ENCODE measurements around the gene MBD5.

MBD5 gene

DNA sequence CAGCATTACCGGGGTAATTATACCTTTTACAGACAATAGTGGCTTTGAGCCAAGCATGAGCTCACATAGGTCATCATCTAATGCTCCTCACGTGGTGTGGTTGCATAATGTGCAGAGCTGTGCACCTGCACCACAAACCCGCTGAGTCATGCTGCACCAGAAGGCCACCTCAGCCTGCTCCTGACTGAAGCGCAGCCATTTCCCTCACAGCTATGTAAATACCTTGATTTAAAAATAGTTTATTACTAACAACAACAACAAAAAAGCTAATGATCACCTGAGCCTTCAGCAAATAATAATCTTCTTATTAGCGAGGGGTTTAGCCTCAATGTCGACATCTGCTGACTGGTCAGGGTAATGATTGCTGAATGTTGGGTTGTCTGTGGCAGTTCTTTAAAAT, 238.8 kb downstream of the MBD5 start:
- Histone ChIP-seq H3K4me1 (ENCODE audit: control insufficient read depth in 1 of 2, insufficient read depth in 2 of 2, low read length in 2 of 2) (no peaks in the 10 kb centered on the region), H3K27ac (ENCODE audit: low read length) (no peak overlapping the region), H3K27me3 (ENCODE audit: low read depth, low read length) (no peaks in the 10 kb centered on the region), H3K36me3 (ENCODE audit: control insufficient read depth in 1 of 2, insufficient read depth in 2 of 2, low read length in 2 of 2) (peaks cover 0 to 14% of the 10 kb centered on the region in 2 donors), H3K4me3 (ENCODE audit: low read depth in 1 of 2, low read length in 2 of 2) (no peak overlapping the region), H3K9me3 (ENCODE audit: control insufficient read depth in 1 of 2, low read length in 2 of 2) (no peaks in the 10 kb centered on the region)

DNA sequence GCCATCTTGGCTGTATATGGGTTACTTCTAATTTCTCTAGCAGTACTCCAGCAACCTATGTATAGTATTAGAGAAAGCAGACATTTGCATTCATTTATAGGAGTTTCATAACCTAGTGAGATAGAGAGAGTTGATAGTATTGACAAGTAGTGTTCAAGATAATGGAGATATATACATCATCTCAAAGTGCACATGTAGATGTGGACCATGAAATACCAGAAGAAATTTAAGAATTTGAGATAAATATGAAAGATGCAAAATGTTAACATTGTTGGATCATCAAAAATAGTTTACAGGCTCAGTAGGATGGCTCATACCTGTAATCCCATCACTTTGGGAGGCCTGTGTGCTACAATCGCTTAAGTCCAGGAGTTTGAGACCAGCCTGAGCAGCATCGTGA, 243.0 kb downstream of the MBD5 start:
- no peak overlapping the region for H3K4me3 ChIP-seq (ENCODE audit: low read depth in 1 of 2, low read length in 2 of 2)

DNA sequence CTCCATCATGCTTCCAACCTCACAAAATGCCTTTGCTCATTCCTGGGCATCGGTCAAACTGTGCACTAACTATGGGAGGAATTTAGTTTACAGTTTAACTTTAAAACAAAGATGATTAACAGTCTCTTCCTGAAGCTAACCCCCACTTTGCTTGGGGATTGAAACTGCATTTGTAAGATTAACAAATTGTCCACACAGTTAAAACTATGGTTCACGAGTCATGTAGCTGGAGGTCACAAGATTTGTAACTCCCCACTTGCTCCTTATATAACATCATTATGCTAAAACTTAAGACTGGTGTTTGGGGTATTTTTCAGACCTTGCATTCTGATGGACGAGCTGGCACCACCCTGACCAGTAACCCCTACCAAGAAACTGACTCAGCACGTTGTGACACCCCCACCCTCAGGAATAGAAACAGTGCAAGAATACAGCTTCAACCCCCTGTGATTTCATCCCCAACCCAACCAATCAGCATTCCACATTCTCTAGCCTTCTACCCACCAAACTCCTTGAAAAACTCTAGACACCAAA, 252.3 kb downstream of the MBD5 start:
- no peak overlapping the region for H3K27ac ChIP-seq (ENCODE audit: low read length)
- no peak overlapping the region for H3K4me3 ChIP-seq (ENCODE audit: low read depth in 1 of 2, low read length in 2 of 2)
- H3K9me3 ChIP-seq (ENCODE audit: control insufficient read depth in 1 of 2, low read length in 2 of 2) = no peaks in the 10 kb centered on the region
- H3K27me3 ChIP-seq (ENCODE audit: low read depth, low read length) = no peaks in the 10 kb centered on the region
- H3K4me1 ChIP-seq (ENCODE audit: control insufficient read depth in 1 of 2, insufficient read depth in 2 of 2, low read length in 2 of 2) = peaks cover 0 to 3% of the 10 kb centered on the region in 2 donors
- no peaks in the 10 kb centered on the region for H3K36me3 ChIP-seq (ENCODE audit: control insufficient read depth in 1 of 2, insufficient read depth in 2 of 2, low read length in 2 of 2)

More for the DNA sequence above, 243.0 kb downstream of the MBD5 start:
- H3K36me3 ChIP-seq (ENCODE audit: control insufficient read depth in 1 of 2, insufficient read depth in 2 of 2, low read length in 2 of 2) = peaks cover 0 to under 1% of the 10 kb centered on the region in 2 donors
- no peaks in the 10 kb centered on the region for H3K9me3 ChIP-seq (ENCODE audit: control insufficient read depth in 1 of 2, low read length in 2 of 2)
- H3K4me1 ChIP-seq (ENCODE audit: control insufficient read depth in 1 of 2, insufficient read depth in 2 of 2, low read length in 2 of 2) = no peaks in the 10 kb centered on the region
- H3K27ac ChIP-seq (ENCODE audit: low read length) = no peak overlapping the region
- no peaks in the 10 kb centered on the region for H3K27me3 ChIP-seq (ENCODE audit: low read depth, low read length)

DNA sequence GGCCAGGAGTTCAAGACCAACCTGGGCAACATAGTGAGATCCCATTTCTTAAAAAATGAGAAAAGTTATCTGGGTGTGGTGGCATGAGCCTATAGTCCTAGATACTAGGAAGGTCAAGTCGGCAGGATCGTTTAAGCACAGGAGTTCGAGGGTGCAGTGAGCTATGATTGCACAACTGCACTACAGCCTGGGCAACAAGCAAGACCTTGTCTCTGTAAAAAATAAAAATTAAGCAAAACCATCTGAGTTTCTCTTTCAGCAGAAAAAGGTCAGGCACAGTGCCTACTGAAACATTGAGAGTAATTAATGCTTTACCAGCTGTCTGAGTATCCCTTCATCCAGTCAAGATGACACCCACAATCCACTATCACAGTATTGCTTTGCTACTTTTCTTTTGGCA, 258.3 kb downstream of the MBD5 start:
- Histone ChIP-seq H3K27me3 (ENCODE audit: low read depth, low read length) (no peaks in the 10 kb centered on the region), H3K9me3 (ENCODE audit: control insufficient read depth in 1 of 2, low read length in 2 of 2) (no peaks in the 10 kb centered on the region), H3K27ac (ENCODE audit: low read length) (no peak overlapping the region), H3K36me3 (ENCODE audit: control insufficient read depth in 1 of 2, insufficient read depth in 2 of 2, low read length in 2 of 2) (no peaks in the 10 kb centered on the region), H3K4me3 (ENCODE audit: low read depth in 1 of 2, low read length in 2 of 2) (no peak overlapping the region), H3K4me1 (ENCODE audit: control insufficient read depth in 1 of 2, insufficient read depth in 2 of 2, low read length in 2 of 2) (no peaks in the 10 kb centered on the region)

- Histone ChIP-seq H3K36me3 (ENCODE audit: control insufficient read depth in 1 of 2, insufficient read depth in 2 of 2, low read length in 2 of 2) (no peaks in the 10 kb centered on the region), H3K4me1 (ENCODE audit: control insufficient read depth in 1 of 2, insufficient read depth in 2 of 2, low read length in 2 of 2) (no peaks in the 10 kb centered on the region), H3K27ac (ENCODE audit: low read length) (no peak overlapping the region), H3K9me3 (ENCODE audit: control insufficient read depth in 1 of 2, low read length in 2 of 2) (no peaks in the 10 kb centered on the region), H3K4me3 (ENCODE audit: low read depth in 1 of 2, low read length in 2 of 2) (no peak overlapping the region), H3K27me3 (ENCODE audit: low read depth, low read length) (no peaks in the 10 kb centered on the region)
These were observed 261.3 kb downstream of the MBD5 start for GRCh38 chr2:148282201-148282600.

- no peaks in the 10 kb centered on the region for H3K4me1 ChIP-seq (ENCODE audit: control insufficient read depth in 1 of 2, insufficient read depth in 2 of 2, low read length in 2 of 2)
These were observed 271.5 kb downstream of the MBD5 start for GRCh38 chr2:148292431-148292830.

GRCh38 chr2:148298196-148298595, 277.3 kb downstream of the MBD5 start:
- Histone ChIP-seq H3K4me3 (ENCODE audit: low read depth in 1 of 2, low read length in 2 of 2) (no peak overlapping the region), H3K27me3 (ENCODE audit: low read depth, low read length) (no peaks in the 10 kb centered on the region), H3K27ac (ENCODE audit: low read length) (no peak overlapping the region), H3K9me3 (ENCODE audit: control insufficient read depth in 1 of 2, low read length in 2 of 2) (no peaks in the 10 kb centered on the region), H3K36me3 (ENCODE audit: control insufficient read depth in 1 of 2, insufficient read depth in 2 of 2, low read length in 2 of 2) (no peaks in the 10 kb centered on the region), H3K4me1 (ENCODE audit: control insufficient read depth in 1 of 2, insufficient read depth in 2 of 2, low read length in 2 of 2) (peaks cover 0 to 5% of the 10 kb centered on the region in 2 donors)

More at GRCh38 chr2:148292431-148292830, 271.5 kb downstream of the MBD5 start:
- H3K9me3 ChIP-seq (ENCODE audit: control insufficient read depth in 1 of 2, low read length in 2 of 2) = no peaks in the 10 kb centered on the region
- H3K4me3 ChIP-seq (ENCODE audit: low read depth in 1 of 2, low read length in 2 of 2) = no peak overlapping the region
- H3K36me3 ChIP-seq (ENCODE audit: control insufficient read depth in 1 of 2, insufficient read depth in 2 of 2, low read length in 2 of 2) = no peaks in the 10 kb centered on the region
- H3K27me3 ChIP-seq (ENCODE audit: low read depth, low read length) = no peaks in the 10 kb centered on the region
- no peak overlapping the region for H3K27ac ChIP-seq (ENCODE audit: low read length)

GRCh38 chr2:148299616-148300015, 278.7 kb downstream of the MBD5 start:
- H3K4me3 ChIP-seq (ENCODE audit: low read depth in 1 of 2, low read length in 2 of 2) = no peak overlapping the region
- H3K9me3 ChIP-seq (ENCODE audit: control insufficient read depth in 1 of 2, low read length in 2 of 2) = no peaks in the 10 kb centered on the region
- peaks cover 0 to 5% of the 10 kb centered on the region in 2 donors for H3K4me1 ChIP-seq (ENCODE audit: control insufficient read depth in 1 of 2, insufficient read depth in 2 of 2, low read length in 2 of 2)
- no peaks in the 10 kb centered on the region for H3K27me3 ChIP-seq (ENCODE audit: low read depth, low read length)
- no peaks in the 10 kb centered on the region for H3K36me3 ChIP-seq (ENCODE audit: control insufficient read depth in 1 of 2, insufficient read depth in 2 of 2, low read length in 2 of 2)
- H3K27ac ChIP-seq (ENCODE audit: low read length) = no peak overlapping the region

GRCh38 chr2:148300544-148300943, 279.7 kb downstream of the MBD5 start:
- no peak overlapping the region for H3K27ac ChIP-seq (ENCODE audit: low read length)
- no peaks in the 10 kb centered on the region for H3K36me3 ChIP-seq (ENCODE audit: control insufficient read depth in 1 of 2, insufficient read depth in 2 of 2, low read length in 2 of 2)
- H3K27me3 ChIP-seq (ENCODE audit: low read depth, low read length) = no peaks in the 10 kb centered on the region
- no peak overlapping the region for H3K4me3 ChIP-seq (ENCODE audit: low read depth in 1 of 2, low read length in 2 of 2)
- H3K4me1 ChIP-seq (ENCODE audit: control insufficient read depth in 1 of 2, insufficient read depth in 2 of 2, low read length in 2 of 2) = peaks cover 0 to 5% of the 10 kb centered on the region in 2 donors
- no peaks in the 10 kb centered on the region for H3K9me3 ChIP-seq (ENCODE audit: control insufficient read depth in 1 of 2, low read length in 2 of 2)

DNA sequence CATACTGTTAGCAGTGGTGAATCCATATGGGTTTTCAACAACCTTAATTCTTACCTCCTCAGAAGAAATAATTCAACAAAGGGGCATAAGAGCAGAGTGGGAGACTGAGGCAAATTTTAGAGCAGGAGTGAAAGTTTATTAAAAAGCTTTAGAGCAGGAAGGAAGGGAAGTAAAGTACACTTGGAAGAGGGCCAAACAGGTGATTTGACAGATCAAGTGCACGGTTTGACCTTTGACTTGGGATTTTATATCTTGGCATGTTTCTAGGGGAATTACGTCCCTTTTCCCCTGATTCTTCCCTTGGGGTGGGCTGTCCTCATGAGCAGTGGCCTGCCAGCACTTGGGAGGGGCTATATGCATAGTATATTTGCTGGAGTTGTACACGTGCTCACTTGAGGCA, 280.5 kb downstream of the MBD5 start:
- H3K9me3 ChIP-seq (ENCODE audit: control insufficient read depth in 1 of 2, low read length in 2 of 2) = no peaks in the 10 kb centered on the region
- H3K27ac ChIP-seq (ENCODE audit: low read length) = no peak overlapping the region
- H3K4me1 ChIP-seq (ENCODE audit: control insufficient read depth in 1 of 2, insufficient read depth in 2 of 2, low read length in 2 of 2) = peaks cover 0 to 5% of the 10 kb centered on the region in 2 donors

DNA sequence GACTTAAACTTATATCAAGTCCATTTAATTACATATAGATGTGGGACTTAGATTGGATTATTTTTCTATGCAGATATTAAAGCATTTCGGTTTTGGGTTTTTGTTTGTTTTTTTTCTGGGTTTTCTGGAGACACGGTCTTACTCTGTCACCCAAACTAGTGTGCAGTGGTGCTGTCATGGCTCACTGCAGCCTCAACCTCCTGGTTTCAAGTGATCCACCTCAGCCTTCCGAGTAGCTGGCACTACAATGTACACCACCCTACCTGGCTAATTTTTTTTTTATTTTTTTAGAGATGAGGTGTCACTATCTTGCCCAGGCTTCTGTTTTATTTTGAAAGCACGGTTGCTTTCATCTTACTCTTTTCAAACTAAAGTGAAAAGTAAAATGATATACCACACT, 281.6 kb downstream of the MBD5 start:
- Histone ChIP-seq H3K9me3 (ENCODE audit: control insufficient read depth in 1 of 2, low read length in 2 of 2) (no peaks in the 10 kb centered on the region), H3K36me3 (ENCODE audit: control insufficient read depth in 1 of 2, insufficient read depth in 2 of 2, low read length in 2 of 2) (no peaks in the 10 kb centered on the region), H3K27ac (ENCODE audit: low read length) (no peak overlapping the region), H3K4me3 (ENCODE audit: low read depth in 1 of 2, low read length in 2 of 2) (no peak overlapping the region), H3K27me3 (ENCODE audit: low read depth, low read length) (no peaks in the 10 kb centered on the region), H3K4me1 (ENCODE audit: control insufficient read depth in 1 of 2, insufficient read depth in 2 of 2, low read length in 2 of 2) (peaks cover 0 to 5% of the 10 kb centered on the region in 2 donors)

More for the DNA sequence above, 280.5 kb downstream of the MBD5 start:
- H3K4me3 ChIP-seq (ENCODE audit: low read depth in 1 of 2, low read length in 2 of 2) = no peak overlapping the region
- no peaks in the 10 kb centered on the region for H3K27me3 ChIP-seq (ENCODE audit: low read depth, low read length)
- no peaks in the 10 kb centered on the region for H3K36me3 ChIP-seq (ENCODE audit: control insufficient read depth in 1 of 2, insufficient read depth in 2 of 2, low read length in 2 of 2)

- peaks cover 0 to 5% of the 10 kb centered on the region in 2 donors for H3K4me1 ChIP-seq (ENCODE audit: control insufficient read depth in 1 of 2, insufficient read depth in 2 of 2, low read length in 2 of 2)
- no peaks in the 10 kb centered on the region for H3K9me3 ChIP-seq (ENCODE audit: control insufficient read depth in 1 of 2, low read length in 2 of 2)
- no peak overlapping the region for H3K4me3 ChIP-seq (ENCODE audit: low read depth in 1 of 2, low read length in 2 of 2)
- no peak overlapping the region for H3K27ac ChIP-seq (ENCODE audit: low read length)
- H3K36me3 ChIP-seq (ENCODE audit: control insufficient read depth in 1 of 2, insufficient read depth in 2 of 2, low read length in 2 of 2) = no peaks in the 10 kb centered on the region
- H3K27me3 ChIP-seq (ENCODE audit: low read depth, low read length) = no peaks in the 10 kb centered on the region
These were observed 282.3 kb downstream of the MBD5 start for GRCh38 chr2:148303161-148303560.
